HG03108 (cell line): ENCODE data around the gene TMF1.
A peak's percentile ranks its signal among the peaks of the same experiment; 100 is the strongest.

Experiments used
- ATAC-seq: cut with Tn5 transposase; IDR thresholded peaks from one replicate; pipeline ENCODE4 v1.9.1; 2021; ENCODE audit warnings: moderate library complexity; ENCODE audit not compliant: unreplicated experiment

Gene TMF1

GRCh38 chr3:69051756-69052471, at the start of gene TMF1:
TMF1 (minus strand) TSS chr3:69052333; CDS start chr3:69052086, 247 bp downstream.
- peak; percentile 98 for ATAC-seq

GRCh38 chr3:69099576-69099975, 47.4 kb upstream of the TMF1 start:
- no peak for ATAC-seq

- no peak for ATAC-seq
Observed at GRCh38 chr3:69097407-69098086, 45.4 kb upstream of the TMF1 start.

- no peak for ATAC-seq
Observed at GRCh38 chr3:69096299-69096698, 44.2 kb upstream of the TMF1 start.

GRCh38 chr3:69095636-69096035, 43.5 kb upstream of the TMF1 start:
- no peak for ATAC-seq

- ATAC-seq, result no peak
Observed at GRCh38 chr3:69094467-69095205, 42.5 kb upstream of the TMF1 start.

- ATAC-seq, result peak; percentile 58
Observed at GRCh38 chr3:69092030-69092516, 39.9 kb upstream of the TMF1 start.

GRCh38 chr3:69091389-69092029, 39.4 kb upstream of the TMF1 start:
- no peak for ATAC-seq

- no peak for ATAC-seq
Observed at GRCh38 chr3:69090021-69090420, 37.9 kb upstream of the TMF1 start.

GRCh38 chr3:69088063-69088462, 35.9 kb upstream of the TMF1 start:
- ATAC-seq, result no peak

GRCh38 chr3:69087030-69087791, 35.1 kb upstream of the TMF1 start:
- ATAC-seq, result no peak

GRCh38 chr3:69085833-69086722, 33.9 kb upstream of the TMF1 start:
- no peak for ATAC-seq

GRCh38 chr3:69085168-69085832, 33.2 kb upstream of the TMF1 start:
- ATAC-seq, result no peak

- peak; percentile 42 for ATAC-seq
Observed at GRCh38 chr3:69084326-69085167, 32.4 kb upstream of the TMF1 start, which contains the start of gene ARL6IP5. ARL6IP5 (plus strand) TSS chr3:69084937; CDS start chr3:69085048, 111 bp downstream.

GRCh38 chr3:69082805-69083204, 30.7 kb upstream of the TMF1 start:
- ATAC-seq, result peak; percentile 46

- ATAC-seq, result no peak
Observed at GRCh38 chr3:69082361-69082760, 30.2 kb upstream of the TMF1 start.

GRCh38 chr3:69081583-69082262, 29.6 kb upstream of the TMF1 start:
- ATAC-seq, result no peak
